Panc1 (cell line): ENCODE data around the gene PTGIR.

Experiments
- POLR2AphosphoS5 ChIP-seq: IDR thresholded peaks from 2 replicates; pipeline ENCODE4 v1.6.1; 2012; ENCODE audit warnings: mild to moderate bottlenecking, low read depth, low read length, moderate library complexity
- TF ChIP-seq, protein P1 (sequence below): fragments of 450-650 bp; IDR thresholded peaks from 2 replicates; pipeline ENCODE4 v1.5.1; 2017; ENCODE audit warnings: mild to moderate bottlenecking
- TF ChIP-seq, protein P2 (sequence below), 2 experiments: IDR thresholded peaks; 2 replicates each; pipeline ENCODE4 v1.6.1; 2011 to 2012; ENCODE audit warnings: low read depth in 2 of 2, control low read depth in 1 of 2, low read length in 1 of 2, mild to moderate bottlenecking in 1 of 2, moderate library complexity in 1 of 2; ENCODE audit not compliant: insufficient read depth in 1 of 2

DNA sequence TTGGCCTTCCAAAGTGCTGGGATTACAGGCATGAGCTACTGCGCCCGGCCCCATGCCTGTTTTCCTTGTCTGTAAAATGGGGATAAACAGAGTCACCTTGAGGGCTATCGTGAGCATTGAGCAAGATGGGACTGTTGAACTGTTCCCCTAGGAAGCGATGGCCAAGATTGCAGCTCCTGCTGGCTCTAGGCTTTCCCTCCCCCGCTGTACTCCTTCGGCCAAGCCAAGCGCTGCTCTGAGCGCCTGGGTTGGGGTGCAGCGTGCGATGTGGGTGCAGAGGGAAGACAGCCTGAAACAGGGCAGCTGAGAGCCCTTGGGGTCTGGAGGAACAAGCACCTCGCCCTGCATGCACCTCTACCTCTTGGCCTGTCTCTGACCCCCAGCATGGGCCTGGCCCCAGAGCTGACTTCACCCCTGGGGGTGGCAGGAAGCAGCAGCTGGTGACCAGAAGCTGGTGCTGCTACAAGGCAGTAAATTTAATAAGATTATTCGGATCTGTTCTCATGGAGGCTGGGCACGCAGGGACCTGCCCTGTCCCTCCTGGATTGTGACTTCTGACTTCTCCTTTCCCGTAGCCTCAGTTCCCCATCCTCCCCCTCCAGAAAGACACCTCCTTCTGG is 5.8 kb upstream of the PTGIR start:
- TF ChIP-seq, protein P1, sequence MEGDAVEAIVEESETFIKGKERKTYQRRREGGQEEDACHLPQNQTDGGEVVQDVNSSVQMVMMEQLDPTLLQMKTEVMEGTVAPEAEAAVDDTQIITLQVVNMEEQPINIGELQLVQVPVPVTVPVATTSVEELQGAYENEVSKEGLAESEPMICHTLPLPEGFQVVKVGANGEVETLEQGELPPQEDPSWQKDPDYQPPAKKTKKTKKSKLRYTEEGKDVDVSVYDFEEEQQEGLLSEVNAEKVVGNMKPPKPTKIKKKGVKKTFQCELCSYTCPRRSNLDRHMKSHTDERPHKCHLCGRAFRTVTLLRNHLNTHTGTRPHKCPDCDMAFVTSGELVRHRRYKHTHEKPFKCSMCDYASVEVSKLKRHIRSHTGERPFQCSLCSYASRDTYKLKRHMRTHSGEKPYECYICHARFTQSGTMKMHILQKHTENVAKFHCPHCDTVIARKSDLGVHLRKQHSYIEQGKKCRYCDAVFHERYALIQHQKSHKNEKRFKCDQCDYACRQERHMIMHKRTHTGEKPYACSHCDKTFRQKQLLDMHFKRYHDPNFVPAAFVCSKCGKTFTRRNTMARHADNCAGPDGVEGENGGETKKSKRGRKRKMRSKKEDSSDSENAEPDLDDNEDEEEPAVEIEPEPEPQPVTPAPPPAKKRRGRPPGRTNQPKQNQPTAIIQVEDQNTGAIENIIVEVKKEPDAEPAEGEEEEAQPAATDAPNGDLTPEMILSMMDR = no peak
- TF ChIP-seq, protein P2, sequence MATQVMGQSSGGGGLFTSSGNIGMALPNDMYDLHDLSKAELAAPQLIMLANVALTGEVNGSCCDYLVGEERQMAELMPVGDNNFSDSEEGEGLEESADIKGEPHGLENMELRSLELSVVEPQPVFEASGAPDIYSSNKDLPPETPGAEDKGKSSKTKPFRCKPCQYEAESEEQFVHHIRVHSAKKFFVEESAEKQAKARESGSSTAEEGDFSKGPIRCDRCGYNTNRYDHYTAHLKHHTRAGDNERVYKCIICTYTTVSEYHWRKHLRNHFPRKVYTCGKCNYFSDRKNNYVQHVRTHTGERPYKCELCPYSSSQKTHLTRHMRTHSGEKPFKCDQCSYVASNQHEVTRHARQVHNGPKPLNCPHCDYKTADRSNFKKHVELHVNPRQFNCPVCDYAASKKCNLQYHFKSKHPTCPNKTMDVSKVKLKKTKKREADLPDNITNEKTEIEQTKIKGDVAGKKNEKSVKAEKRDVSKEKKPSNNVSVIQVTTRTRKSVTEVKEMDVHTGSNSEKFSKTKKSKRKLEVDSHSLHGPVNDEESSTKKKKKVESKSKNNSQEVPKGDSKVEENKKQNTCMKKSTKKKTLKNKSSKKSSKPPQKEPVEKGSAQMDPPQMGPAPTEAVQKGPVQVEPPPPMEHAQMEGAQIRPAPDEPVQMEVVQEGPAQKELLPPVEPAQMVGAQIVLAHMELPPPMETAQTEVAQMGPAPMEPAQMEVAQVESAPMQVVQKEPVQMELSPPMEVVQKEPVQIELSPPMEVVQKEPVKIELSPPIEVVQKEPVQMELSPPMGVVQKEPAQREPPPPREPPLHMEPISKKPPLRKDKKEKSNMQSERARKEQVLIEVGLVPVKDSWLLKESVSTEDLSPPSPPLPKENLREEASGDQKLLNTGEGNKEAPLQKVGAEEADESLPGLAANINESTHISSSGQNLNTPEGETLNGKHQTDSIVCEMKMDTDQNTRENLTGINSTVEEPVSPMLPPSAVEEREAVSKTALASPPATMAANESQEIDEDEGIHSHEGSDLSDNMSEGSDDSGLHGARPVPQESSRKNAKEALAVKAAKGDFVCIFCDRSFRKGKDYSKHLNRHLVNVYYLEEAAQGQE (IDR thresholded peaks at IDR 0.05; ENCODE audit: insufficient read depth in 1 of 2, low read depth in 2 of 2, low read length in 1 of 2) = no peak
- no peak for TF ChIP-seq POLR2AphosphoS5
